Hematopoietic multipotent progenitor cell (in vitro differentiated cells): ENCODE results near the gene SLF2. TPM values are rescaled to one million over a fixed set of nuclear protein-coding genes. Genes with fewer than 3 reads are reported as not detected.

Experiments used
- DNase-seq, 3 donors: peaks; one replicate each; pipeline ENCODE4 v3.0.0-alpha.2; 2011 to 2015; ENCODE audit warnings: low read depth in 2 of 3, low spot score in 2 of 3
- total RNA-seq: library from RNA; depleted of rRNA; stranded (reverse); fragments of >200 nt; gene quantifications from one replicate; pipeline ENCODE4 v1.2.3, GENCODE V29; 2012

SLF2 gene
- total RNA-seq, 1 donor = 9.2 TPM

DNA sequence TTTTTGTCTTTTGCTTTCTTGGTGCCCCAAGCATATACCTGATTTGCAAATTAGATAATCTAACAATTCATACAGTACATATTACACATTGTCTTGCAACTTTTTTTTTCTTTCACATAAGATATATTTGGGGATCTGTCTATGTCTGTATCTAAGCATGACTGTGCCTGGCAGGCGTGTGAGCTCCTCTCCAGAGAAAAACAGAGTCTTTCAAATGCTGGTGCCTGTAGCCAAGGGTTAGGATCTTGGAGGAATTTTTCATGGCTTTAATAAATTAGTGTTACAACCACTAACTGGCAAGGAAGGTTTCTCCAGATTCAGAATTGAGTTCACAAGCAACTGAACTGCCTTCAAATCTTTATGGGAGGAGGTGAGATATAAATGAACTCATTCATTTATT is 14.8 kb upstream of the SLF2 start:
- no peak for DNase-seq

DNA sequence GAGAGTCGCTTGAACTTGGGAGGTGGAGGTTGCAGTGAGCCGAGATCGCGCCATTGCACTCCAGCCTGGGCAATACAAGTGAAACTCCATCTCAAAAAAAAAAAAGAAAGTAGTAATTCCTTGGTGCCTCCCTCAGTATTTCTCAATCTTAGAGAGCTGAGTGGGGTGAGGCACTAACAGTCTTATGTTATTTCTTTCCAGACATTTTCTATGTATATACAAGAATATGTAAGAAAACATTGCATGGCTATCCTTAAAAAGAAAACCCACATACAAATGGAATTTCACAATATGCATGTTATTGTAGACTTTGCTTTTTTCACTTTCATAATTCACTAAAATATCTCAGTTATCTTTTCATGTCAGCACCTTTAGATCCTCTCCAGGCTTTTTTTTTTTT is 13.6 kb upstream of the SLF2 start:
- no peak for DNase-seq

DNA sequence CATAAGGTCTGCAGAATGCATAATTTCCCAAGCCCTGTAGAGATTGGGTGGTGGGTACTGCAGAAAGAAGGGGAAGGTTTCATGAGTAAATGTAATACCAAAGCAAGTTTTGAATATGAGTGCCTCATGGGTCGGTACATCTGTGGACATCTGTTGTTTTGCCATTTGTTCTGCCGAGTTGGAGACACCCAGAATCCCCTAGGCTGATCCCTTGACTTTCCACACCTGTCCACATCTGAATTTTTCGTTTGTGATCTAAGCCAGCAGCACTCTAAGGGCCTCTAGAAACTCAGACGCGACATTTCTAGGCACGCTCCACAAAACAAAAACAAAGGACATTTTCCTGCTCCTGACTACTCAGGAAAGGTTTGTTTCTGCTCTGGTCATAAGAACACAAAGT is 11.7 kb upstream of the SLF2 start:
- no peak for DNase-seq

DNA sequence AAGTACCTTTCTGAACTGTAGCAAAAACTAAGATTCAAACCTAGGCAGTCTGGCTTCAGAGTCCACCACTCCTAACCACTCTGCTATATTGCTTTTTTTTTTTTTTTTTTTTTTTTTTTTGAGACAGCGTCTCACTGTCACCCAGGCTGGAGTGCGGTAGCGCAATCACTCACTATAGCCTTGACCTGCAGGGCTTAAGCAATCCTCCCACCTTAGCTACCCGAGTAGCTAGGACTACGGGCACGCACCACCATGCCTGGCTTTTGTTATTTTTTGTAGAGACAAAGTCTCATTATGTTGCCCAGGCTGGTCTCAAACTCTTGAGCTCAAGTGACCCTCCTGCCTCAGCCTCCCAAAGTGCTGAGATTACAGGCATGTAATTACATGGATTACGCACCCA is 10.1 kb upstream of the SLF2 start:
- DNase-seq = no peak

DNA sequence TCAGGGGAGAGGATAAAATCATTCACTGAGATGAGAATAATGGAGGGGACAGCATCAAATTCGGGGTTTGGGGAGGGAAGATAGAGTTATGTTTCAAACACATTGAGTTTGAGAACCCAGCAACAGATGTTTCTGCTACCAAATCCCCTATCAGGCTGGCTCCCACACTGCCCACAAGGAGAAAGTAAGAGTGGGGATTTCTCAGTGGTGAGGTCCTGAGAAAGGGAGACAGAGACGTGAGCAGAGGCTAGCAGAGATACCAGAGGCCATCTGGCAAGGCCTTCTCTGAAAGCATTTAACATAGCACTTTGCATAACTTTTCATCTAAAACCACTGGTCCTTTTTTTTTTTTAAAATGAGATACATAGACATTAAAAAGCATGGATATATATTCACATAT is 7.8 kb upstream of the SLF2 start:
- no peak for DNase-seq

DNA sequence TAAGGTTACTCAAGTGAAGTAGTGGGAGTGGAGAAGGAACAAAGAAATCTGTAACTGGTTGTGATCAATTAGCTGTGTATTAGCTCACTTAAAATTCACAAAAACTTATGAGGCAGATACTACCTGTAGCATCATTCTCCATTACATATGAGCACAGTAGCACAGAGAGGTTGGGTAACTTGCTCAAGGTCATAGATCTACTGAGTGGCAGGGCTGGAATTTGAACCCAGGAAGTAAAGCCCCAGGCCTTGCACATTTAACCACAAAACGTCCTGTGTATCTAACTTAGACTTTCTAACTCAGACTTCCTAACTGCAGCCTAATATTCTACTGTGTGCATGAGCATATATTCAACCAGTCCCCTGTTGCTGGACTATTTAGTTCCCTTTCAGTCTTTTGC is 5.6 kb upstream of the SLF2 start:
- DNase-seq = no peak

DNA sequence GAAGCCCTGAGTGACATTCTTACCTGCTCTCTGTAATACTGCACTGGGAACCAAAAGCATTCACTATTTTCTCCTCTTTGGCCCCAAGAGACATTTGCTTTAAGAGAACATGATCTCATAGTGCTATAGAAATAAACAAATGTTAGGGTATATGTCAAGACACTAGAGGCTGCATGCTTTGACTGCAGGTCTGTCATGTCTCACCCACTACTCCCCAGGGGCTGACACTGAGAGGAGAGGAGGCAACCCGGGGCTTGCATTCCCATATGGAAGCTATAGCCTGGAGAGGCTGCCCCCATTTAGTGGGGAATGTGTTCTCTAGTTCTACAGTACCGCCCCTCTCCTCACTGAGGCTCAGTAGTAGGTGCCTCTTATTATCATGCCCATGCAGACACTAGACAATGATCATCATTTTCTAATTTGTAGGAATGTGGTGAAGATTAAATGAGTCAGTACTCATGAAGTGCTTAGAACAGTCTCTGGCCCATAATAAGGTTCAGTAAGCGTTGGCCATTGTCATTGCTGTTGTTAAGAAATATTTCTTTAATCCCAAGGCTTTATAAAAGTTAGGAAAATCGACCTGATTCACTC is 4.9 kb upstream of the SLF2 start:
- DNase-seq = no peak

DNA sequence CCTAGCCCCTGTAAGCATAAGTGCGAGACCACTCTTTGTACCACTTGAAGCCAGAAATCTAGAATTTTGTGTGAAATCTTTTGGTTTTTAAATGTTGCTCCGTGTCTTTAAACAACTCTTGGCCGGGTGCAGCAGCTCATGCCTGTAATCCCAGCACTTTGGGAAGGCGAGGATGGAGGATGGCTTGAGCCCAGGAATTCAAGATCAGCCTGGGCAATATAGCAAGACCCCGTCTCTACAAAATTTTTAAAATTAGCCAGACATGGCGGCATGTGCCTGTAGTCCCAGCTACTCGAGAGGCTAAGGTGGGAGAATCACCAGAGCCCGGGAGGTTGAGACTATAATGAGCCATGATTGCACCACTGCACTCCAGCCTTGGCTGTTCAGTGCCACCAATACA is 4.4 kb upstream of the SLF2 start:
- DNase-seq = no peak

DNA sequence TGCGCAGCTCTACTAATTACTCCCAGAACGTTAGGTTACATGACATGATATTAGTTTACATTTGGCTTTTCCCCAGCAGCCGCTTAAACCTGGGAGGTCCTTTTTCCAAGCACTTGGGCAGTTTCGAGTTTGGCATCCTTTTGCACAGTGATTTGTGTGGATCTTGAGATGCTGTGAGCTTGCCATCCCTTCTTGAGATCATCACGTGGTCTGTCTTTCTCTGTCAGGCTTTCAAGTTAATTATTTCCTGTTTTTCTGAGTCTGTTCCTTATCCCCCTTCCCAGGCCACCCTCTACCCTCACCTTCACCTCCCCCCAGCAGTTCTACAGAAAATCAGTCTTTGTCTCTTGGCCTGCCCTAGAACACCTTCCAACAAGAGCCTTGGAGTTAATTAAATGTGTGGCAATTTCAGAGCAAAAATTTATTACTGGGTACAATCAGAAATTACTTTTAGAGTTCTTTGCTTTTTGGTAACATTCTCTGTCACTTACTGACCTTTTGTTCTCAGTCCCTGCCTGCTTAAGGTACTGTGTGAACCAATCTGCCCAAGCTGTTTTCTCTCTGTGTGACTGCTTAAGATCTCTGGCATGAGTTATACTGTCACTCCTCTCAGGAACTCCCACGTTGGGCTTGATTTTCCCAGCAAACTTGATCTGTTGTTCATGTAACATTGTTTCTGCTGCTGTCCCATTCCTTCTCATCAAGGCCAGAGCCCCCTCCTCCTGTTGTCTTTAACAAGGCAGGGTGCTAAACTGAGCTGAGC is 3.1 kb upstream of the SLF2 start:
- DNase-seq = peak in 1 of 3 donors; percentile 16

DNA sequence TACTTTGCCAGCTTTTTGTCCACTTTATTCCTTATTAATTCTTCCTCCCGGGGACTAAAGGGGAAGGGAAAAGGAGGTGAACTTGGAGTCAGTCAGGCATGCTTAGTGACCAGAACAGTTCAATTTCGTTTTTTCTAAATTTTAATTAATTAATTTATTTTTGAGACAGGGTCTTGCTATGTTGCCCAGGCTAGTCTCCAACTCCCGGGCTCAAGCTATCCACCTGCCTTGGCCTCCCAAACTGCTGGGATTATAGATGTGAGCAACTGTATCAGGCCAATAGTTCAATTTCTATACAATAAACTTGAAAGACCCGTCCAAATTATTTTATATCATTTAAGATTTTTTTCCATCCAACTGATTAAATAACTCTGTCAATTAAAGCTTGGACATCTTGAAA is 1.3 kb upstream of the SLF2 start:
- DNase-seq = no peak

DNA sequence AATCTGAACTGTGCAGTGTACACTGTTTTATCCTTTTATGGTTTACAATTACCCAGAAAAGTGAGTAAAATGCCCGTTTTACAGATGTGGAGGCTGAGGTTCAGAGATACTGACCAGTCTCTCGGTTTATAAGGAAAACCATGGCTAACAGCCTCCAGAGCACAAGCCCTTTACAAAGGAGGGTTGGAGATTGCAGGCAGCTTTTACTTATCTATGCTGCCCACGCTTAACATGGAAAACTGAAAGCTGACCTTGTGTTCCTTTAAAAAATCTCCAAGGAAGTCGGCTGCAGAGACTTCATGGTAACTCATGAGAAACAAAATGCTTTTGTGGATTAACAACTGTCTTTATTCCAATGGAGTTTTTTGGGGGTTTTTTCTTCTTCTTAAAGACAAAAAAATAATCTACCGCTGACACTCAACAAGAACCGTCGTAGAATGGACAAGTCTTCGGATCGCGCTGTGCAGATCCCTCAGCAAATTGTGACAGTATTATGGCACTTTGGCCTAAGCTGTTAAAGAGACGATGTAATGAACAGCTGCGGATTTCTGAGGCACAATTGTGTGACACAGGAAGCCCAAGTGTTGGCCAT is 654 bp upstream of the SLF2 start:
- peak in 1 of 3 donors; percentile 6 for DNase-seq

DNA sequence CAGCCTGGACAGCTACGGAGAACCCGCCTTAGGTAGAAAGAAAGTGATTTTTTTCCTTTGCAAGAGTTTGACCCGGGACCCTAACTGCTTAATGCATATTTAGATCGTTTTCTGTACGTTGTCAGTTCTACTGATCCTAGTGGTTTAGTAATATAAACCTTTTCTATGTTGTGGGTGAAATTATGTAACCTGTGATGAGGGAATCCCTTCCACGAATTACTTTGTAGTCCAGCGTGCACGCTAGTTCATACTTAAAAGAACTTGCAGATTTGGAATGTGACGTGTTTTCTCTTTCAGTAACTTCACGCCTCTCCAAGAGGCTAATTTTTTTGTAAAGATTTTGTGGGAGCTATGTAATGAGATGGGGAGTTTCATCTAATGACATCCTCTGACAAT is 705 bp downstream of the SLF2 start:
- DNase-seq = no peak

DNA sequence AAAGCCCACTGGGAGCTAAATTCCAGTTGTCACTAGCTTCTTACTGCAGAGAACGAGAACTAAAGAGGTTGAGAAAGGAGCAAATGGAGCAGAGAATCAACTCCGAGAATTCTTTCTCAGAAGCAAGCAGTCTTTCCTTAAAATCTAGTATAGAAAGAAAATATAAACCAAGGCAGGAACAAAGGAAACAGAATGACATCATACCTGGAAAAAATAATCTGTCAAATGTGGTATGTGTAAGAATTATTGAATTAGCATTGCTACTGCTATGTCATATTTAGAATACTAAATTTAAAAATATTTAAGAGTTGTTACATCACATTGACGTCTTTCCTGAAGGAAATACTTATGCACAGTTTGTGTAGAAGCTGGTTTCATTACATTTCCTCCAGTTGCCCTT is 4.3 kb downstream of the SLF2 start:
- DNase-seq = no peak

DNA sequence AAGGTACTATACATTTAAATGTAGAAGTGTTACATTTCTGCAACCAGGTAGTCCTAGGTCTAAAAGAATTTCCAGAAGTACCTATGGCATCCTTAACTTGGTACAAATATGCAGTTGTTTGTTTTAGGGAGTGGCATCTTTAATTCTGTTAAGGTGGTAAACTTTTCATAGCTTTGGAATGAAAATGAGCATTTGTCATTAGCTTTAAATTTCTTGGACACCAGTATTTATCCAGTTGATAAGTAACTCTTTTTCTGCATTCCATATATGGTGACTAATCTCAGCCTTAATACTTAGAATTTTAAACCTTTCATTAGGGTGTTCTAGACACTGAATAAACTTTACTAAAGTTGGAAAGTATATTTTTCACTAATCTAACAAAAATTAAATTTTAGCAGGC is 10.8 kb downstream of the SLF2 start:
- DNase-seq = no peak

DNA sequence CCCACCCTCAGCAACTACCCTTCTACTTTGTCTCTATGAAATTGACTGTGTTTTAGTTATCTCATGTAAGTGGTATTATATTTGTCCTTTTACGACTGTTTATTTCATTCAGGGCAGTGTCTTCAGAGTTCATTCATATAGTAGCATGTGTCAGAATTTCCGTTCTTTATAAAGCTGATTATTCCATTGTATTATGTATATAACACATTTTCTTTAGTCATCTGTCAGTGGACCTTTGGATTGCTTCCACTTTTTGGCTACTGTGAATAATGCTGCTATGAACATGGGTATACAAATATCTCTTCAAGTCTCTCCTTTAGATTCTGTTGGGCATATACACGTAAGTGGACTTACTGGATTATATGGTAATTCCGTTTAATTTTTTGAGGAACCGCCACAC is 14.5 kb downstream of the SLF2 start:
- no peak for DNase-seq

DNA sequence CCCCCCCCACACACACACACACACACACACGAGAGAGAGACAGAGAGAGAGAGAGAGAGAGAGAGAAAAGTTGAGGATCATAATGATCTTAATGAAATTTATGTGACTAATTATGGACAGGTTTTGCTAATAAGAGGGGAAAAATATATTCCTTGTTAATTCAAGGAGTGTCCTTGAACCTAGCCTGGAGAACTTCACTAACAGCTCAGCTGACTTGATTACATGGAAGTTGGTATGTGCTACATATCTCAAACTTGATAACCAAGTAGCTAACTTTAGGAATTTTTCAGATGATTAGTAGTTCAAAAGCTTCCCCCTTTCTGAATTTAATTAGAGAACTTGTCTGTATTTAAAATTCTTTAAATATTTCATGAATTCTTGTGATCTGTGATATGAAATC is 15.3 kb downstream of the SLF2 start:
- DNase-seq = no peak

DNA sequence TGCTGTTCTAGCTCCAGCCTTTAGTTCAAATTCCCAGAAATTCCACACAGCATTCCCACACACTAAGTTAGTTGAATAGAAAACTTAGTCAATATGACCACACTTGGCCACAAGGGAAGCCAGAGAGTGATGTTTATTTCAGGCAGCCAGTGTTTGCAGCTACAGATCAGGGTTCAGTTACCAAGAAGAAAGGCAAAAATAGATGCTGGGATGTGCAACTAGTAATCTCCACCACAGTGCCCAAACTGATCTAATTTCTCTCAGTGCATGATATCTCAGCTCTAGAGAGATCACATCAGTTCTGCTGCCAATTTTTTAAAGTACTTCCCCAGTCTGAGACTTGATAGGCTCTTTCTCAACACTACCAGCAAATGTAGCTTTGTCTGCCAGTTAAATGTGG is 17.6 kb downstream of the SLF2 start:
- no peak for DNase-seq

DNA sequence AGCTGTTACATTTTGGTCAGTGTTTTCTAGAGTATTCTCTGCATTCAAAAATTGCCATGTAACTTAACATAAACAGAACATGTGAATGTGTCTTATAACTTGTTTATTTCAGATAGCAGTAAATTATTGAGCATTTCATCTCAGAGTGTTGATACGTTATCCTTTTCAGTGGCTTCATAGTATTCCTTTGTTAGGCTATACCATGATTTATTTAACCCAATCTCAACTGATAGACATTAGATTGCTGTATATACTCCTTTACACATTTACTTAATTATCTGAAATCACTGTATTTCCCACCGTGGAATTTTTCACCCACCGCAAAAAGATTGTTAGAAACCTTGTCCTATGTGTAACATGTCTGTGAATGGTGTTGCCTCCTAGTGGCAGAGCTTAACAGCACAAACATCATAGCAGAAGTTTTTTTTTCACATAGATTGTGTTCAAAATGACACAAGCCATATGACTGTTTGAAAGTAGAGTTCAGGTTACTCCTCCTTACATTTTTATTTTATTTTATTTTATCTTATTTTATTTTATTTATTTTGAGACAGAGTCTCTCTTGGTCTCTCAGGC is 21.4 kb downstream of the SLF2 start:
- peak in 2 of 3 donors; percentile 14 to 33 for DNase-seq

DNA sequence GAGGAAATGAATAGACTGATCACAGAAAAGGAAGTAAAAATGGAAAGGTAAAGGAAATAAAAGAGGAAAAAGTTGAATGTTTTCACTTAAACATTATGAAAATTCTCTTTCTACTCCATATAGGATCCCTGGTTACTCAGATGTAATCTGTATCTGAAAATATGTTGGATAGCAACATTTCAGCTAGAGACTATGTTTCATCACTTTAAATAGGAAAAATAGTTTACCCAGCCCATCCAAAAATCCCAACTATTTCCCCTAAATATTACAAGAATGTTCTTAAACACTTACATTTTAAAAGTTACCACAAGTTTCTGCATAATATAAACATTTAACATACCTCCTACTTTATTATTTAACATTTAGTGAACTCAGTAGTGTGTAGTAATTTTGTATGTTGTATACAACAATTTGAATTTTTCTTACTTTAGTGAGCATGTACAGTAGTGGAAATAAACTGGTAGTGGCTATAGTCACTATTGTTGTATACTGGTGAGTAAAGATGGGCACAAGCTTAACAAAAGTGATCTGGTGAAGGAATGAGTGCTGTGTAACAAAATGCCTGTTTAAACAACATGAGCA is 27.1 kb downstream of the SLF2 start:
- no peak for DNase-seq

DNA sequence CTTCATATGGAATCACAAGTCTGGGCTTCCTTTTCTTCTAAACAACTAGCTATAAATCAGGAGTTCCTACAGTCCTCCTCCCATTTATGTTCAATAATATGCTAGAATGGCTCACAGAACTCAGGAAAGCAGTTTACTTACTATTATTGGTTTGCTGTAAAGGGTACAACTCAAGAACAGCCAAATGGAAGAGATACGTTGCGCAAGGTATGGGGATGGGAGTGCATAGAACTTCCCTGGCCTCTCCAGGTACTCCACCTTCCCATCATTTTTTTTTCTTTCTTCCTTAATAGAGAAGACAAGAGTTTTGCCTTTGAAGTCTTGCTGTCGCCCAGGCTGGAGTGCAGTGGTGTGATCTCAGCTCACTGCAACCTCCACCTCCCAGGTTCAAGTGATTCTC is 29.5 kb downstream of the SLF2 start:
- DNase-seq = no peak

DNA sequence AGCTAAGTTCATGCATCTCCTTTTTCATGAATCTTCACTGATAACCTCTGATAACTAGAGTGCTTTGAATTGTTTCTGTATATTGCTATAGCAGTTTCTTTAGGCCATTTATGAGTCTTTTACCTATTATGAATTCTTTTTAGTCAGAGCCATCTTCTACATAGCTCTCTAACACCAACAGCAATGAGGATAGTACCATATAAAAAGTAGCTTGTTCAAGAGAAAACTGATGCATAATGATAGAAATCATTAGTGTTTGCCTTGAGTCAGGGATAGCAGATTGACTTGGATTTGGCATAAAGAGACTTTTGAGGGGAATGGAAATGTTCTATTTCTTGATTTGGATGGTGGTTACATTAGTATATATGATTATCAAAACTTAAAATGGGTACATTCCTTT is 30.7 kb downstream of the SLF2 start:
- DNase-seq = no peak

DNA sequence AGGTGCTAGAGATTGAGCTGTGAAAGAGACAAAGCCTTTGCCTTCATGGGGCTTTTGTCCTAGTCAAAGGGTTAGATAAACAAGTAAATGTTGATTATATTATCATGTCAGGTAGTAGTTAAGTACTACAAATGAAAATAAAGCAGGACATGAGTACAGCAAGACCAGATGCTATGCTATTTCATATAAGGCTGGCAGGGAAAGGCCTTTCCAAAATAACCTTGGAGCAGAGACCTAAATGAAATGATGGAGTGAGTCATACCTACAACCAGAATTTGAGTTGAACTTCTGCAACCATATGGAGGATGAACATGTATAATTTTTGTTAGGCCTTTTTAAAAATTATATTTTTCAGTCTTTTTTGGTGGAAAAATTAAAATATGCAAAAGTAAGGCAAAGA is 33.0 kb downstream of the SLF2 start:
- DNase-seq = no peak
